ENCODE results near the gene ANKDD1A.

The ANKDD1A gene

GRCh38 chr15:64911311-64912186, at the start of gene ANKDD1A:
Gene ANKDD1A (plus strand): TSS chr15:64911902. CDS start chr15:64911931, 29 bp downstream.
- peak within 1 kb of the TSS; percentile 76 for H3K9ac ChIP-seq (ENCODE audit: insufficient read length, low read depth)
- peaks cover 38% of the 10 kb centered on the region for H3K27me3 ChIP-seq (ENCODE audit: insufficient read depth, insufficient read length)
- DNase-seq (ENCODE audit: low read depth, low spot score), result no peak

DNA sequence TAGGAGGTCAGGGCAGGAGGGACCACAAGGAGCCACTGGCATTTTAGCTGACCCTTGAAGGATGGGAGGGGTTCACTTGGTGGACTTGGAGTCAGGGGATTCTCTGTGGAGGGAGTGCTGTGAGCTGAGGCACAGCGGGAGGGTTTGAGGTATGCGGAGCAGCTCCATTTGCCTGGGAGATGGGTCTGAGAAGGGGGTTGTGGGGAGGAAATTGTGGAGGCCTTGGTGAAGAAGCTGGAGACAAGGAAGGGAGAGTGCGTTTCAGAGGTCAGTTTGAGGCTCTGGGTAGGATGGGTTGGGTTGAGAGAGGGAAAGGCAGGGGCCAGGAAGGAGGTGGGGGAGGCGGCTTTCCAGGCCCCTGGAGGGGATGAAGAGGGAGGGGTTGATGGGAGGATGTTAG, 49.7 kb upstream of the ANKDD1A start:
- Histone ChIP-seq H3K27me3 (ENCODE audit: insufficient read depth, insufficient read length) (no peaks in the 10 kb centered on the region), H3K4me3 (ENCODE audit: insufficient read length, low read depth) (no peak overlapping the region), H3K9me3 (ENCODE audit: insufficient read depth, low read length) (no peaks in the 10 kb centered on the region), H3K36me3 (ENCODE audit: insufficient read depth, insufficient read length, low read length) (peaks cover 84% of the 10 kb centered on the region), H3K4me1 (ENCODE audit: insufficient read depth, insufficient read length) (peaks cover 45% of the 10 kb centered on the region), H3K9ac (ENCODE audit: insufficient read length, low read depth) (peak overlapping the region; percentile 29)
- DNase-seq (ENCODE audit: low read depth, low spot score), result no peak
- TF ChIP-seq ZNF274 (IDR thresholded peaks at IDR 0.05; ENCODE audit: low read depth, low read length), result no peak
- TF ChIP-seq SUZ12 (IDR thresholded peaks at IDR 0.05; ENCODE audit: extremely low read depth, insufficient read depth, insufficient read length), result no peak
- no peak for TF ChIP-seq YY1 (IDR thresholded peaks at IDR 0.05; ENCODE audit: insufficient read depth, insufficient read length)

More at GRCh38 chr15:64911311-64912186, at the start of gene ANKDD1A:
- TF ChIP-seq ZNF274 (IDR thresholded peaks at IDR 0.05; ENCODE audit: low read depth, low read length), result no peak
- no peak for TF ChIP-seq YY1 (IDR thresholded peaks at IDR 0.05; ENCODE audit: insufficient read depth, insufficient read length)
- no peak for TF ChIP-seq SUZ12 (IDR thresholded peaks at IDR 0.05; ENCODE audit: extremely low read depth, insufficient read depth, insufficient read length)
- Histone ChIP-seq H3K9me3 (ENCODE audit: insufficient read depth, low read length) (peaks cover 7% of the 10 kb centered on the region; the same call in 1 of the 2 replicates), H3K4me3 (ENCODE audit: insufficient read length, low read depth) (peak within 1 kb of the TSS; percentile 58), H3K36me3 (ENCODE audit: insufficient read depth, insufficient read length, low read length) (no peaks in the 10 kb centered on the region), H3K4me1 (ENCODE audit: insufficient read depth, insufficient read length) (peaks cover 20% of the 10 kb centered on the region)

DNA sequence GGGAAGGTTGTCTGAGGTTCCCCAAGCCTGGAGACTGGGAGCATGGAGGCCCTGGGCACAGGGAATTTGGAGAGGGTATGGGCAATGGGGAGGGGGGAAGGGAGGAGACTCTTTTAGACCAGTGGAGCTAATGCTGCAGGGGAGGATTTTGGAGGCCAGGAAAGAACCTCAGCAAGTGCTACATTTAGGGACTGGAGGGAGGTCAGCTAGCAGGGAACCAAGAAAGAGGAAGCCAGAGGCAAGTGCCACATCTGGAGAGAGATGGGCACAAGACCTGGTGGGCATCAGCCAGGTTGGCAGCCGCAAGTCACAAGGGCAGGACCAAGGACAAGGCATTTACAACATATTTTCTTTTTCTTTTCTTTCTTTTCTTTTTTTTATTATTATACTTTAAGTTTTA, 49.3 kb upstream of the ANKDD1A start:
- Histone ChIP-seq H3K4me3 (ENCODE audit: insufficient read length, low read depth) (no peak overlapping the region), H3K4me1 (ENCODE audit: insufficient read depth, insufficient read length) (peaks cover 46% of the 10 kb centered on the region), H3K36me3 (ENCODE audit: insufficient read depth, insufficient read length, low read length) (peaks cover 84% of the 10 kb centered on the region), H3K9me3 (ENCODE audit: insufficient read depth, low read length) (no peaks in the 10 kb centered on the region), H3K9ac (ENCODE audit: insufficient read length, low read depth) (no peak overlapping the region), H3K27me3 (ENCODE audit: insufficient read depth, insufficient read length) (no peaks in the 10 kb centered on the region)
- DNase-seq (ENCODE audit: low read depth, low spot score), result no peak
- no peak for TF ChIP-seq ZNF274 (IDR thresholded peaks at IDR 0.05; ENCODE audit: low read depth, low read length)
- no peak for TF ChIP-seq SUZ12 (IDR thresholded peaks at IDR 0.05; ENCODE audit: extremely low read depth, insufficient read depth, insufficient read length)
- TF ChIP-seq YY1 (IDR thresholded peaks at IDR 0.05; ENCODE audit: insufficient read depth, insufficient read length), result no peak

DNA sequence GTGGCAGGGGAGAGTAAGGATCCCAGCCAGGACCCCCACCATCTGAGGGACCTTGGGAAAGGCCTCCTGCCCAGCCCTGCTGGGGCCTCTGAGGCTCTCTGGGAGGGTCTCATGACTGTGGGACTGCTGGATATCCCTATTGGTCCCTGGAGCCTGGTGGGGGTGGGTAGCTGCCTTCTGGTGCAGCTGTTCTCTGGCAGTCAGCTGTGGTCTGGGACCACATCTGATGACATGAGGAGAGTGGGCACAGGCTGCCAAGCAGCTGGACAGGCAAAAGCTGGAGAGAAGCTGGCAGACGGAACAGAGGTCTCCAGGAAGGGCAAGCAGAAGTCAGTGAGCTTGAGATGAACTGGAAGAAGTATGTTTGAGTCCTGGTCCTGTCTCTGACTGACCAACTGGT, 47.6 kb upstream of the ANKDD1A start:
- H3K9ac ChIP-seq (ENCODE audit: insufficient read length, low read depth), result peak overlapping the region; percentile 38
- no peak for TF ChIP-seq ZNF274 (IDR thresholded peaks at IDR 0.05; ENCODE audit: low read depth, low read length)
- no peak for TF ChIP-seq YY1 (IDR thresholded peaks at IDR 0.05; ENCODE audit: insufficient read depth, insufficient read length)
- no peak for TF ChIP-seq SUZ12 (IDR thresholded peaks at IDR 0.05; ENCODE audit: extremely low read depth, insufficient read depth, insufficient read length)
- H3K36me3 ChIP-seq (ENCODE audit: insufficient read depth, insufficient read length, low read length), result peaks cover 73% of the 10 kb centered on the region
- peaks cover 46% of the 10 kb centered on the region for H3K4me1 ChIP-seq (ENCODE audit: insufficient read depth, insufficient read length)
- no peak overlapping the region for H3K4me3 ChIP-seq (ENCODE audit: insufficient read length, low read depth)
- H3K9me3 ChIP-seq (ENCODE audit: insufficient read depth, low read length), result no peaks in the 10 kb centered on the region
- no peaks in the 10 kb centered on the region for H3K27me3 ChIP-seq (ENCODE audit: insufficient read depth, insufficient read length)
- DNase-seq (ENCODE audit: low read depth, low spot score), result no peak

GRCh38 chr15:64865126-64865997, 46.3 kb upstream of the ANKDD1A start:
- peaks cover 63% of the 10 kb centered on the region for H3K36me3 ChIP-seq (ENCODE audit: insufficient read depth, insufficient read length, low read length)

GRCh38 chr15:64865998-64866520, 45.6 kb upstream of the ANKDD1A start:
- peak; percentile 97 for DNase-seq (ENCODE audit: low read depth, low spot score)
- Histone ChIP-seq H3K36me3 (ENCODE audit: insufficient read depth, insufficient read length, low read length) (peaks cover 59% of the 10 kb centered on the region), H3K9me3 (ENCODE audit: insufficient read depth, low read length) (no peaks in the 10 kb centered on the region), H3K4me1 (ENCODE audit: insufficient read depth, insufficient read length) (peaks cover 39% of the 10 kb centered on the region), H3K27me3 (ENCODE audit: insufficient read depth, insufficient read length) (no peaks in the 10 kb centered on the region), H3K9ac (ENCODE audit: insufficient read length, low read depth) (peak overlapping the region; percentile 68), H3K4me3 (ENCODE audit: insufficient read length, low read depth) (no peak overlapping the region)
- no peak for TF ChIP-seq SUZ12 (IDR thresholded peaks at IDR 0.05; ENCODE audit: extremely low read depth, insufficient read depth, insufficient read length)
- no peak for TF ChIP-seq YY1 (IDR thresholded peaks at IDR 0.05; ENCODE audit: insufficient read depth, insufficient read length)
- no peak for TF ChIP-seq ZNF274 (IDR thresholded peaks at IDR 0.05; ENCODE audit: low read depth, low read length)

More at GRCh38 chr15:64865126-64865997, 46.3 kb upstream of the ANKDD1A start:
- Histone ChIP-seq H3K4me1 (ENCODE audit: insufficient read depth, insufficient read length) (peaks cover 40% of the 10 kb centered on the region), H3K9ac (ENCODE audit: insufficient read length, low read depth) (peak overlapping the region; percentile 46), H3K9me3 (ENCODE audit: insufficient read depth, low read length) (no peaks in the 10 kb centered on the region), H3K27me3 (ENCODE audit: insufficient read depth, insufficient read length) (no peaks in the 10 kb centered on the region), H3K4me3 (ENCODE audit: insufficient read length, low read depth) (no peak overlapping the region)
- no peak for TF ChIP-seq YY1 (IDR thresholded peaks at IDR 0.05; ENCODE audit: insufficient read depth, insufficient read length)
- no peak for TF ChIP-seq SUZ12 (IDR thresholded peaks at IDR 0.05; ENCODE audit: extremely low read depth, insufficient read depth, insufficient read length)
- TF ChIP-seq ZNF274 (IDR thresholded peaks at IDR 0.05; ENCODE audit: low read depth, low read length), result no peak
- no peak for DNase-seq (ENCODE audit: low read depth, low spot score)

Data from NT2/D1 (cell line).